NOMO-1 treated with dmso at 0.1 percent for 144 hours (cell line): ENCODE data around the gene KLHDC3.
A peak's percentile ranks its signal among the peaks of the same experiment; 100 is the strongest.
"Not testable (repeated sequence)": the region's sequence is repeated elsewhere in the genome, so short reads cannot be mapped to it uniquely, and the experiment has no call there.

ENCODE experiments used
- DNase-seq: peaks from one replicate; lab custom pipeline; 2025; ENCODE audit not compliant: unreplicated experiment; lab: John Stamatoyannopoulos, UW

KLHDC3 gene

DNA sequence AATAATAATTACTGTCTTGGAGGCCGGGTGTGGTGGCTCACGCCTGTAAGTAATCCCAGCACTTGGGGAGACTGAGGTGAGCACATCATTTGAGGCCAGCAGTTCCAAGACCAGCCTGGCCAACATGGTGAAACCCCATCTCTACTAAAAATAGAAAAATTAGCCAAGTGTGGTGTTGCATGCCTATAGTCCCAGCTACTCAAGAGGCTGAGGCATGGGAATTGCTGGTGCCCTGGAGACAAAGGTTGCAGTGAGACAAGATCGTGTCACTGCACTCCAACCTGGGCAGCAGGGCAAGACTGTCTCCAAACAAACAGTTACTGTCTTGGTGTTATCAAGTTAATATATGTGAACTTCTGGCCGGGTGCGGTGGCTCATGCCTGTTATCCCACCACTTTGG, 12.3 kb downstream of the KLHDC3 start:
- DNase-seq = no peak

DNA sequence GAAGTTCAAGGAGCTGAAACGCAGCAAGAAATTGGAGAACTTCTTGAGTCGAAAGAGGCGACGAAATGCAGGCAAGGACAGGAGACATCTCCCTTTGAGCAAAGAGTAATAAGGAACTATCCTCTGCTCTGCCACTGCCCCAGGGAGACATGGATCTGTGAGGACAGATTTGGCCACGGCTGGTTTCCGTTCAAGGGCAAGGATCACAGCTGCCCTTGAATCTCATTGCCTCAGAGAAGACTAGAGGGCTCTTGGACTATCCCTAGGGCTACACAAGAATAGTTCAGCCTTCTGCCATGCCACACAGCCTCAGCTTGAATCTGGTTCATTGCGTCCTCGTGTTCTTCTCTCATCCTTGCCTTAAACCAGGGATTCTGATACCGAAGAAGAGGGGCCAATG, 15.1 kb downstream of the KLHDC3 start:
- DNase-seq = no peak

DNA sequence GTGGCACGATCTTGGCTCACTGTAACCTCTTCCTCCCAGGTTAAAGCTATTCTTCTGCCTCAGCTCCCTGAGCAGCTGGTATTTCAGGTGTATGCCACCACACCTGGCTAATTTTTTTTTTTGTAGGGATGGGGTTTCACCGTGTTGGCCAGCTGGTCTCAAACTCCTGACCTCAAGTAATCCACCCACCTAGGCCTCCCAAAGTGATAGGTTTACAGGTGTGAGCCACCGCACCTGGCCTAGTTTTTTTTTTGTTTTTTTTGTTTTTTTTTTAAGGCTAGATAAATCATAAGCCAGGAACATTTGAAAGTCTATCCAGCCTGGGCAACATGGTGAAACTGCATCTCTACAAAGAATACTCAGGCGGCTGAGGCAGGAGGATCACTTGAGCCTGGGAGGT, 18.3 kb downstream of the KLHDC3 start:
- DNase-seq = no peak

DNA sequence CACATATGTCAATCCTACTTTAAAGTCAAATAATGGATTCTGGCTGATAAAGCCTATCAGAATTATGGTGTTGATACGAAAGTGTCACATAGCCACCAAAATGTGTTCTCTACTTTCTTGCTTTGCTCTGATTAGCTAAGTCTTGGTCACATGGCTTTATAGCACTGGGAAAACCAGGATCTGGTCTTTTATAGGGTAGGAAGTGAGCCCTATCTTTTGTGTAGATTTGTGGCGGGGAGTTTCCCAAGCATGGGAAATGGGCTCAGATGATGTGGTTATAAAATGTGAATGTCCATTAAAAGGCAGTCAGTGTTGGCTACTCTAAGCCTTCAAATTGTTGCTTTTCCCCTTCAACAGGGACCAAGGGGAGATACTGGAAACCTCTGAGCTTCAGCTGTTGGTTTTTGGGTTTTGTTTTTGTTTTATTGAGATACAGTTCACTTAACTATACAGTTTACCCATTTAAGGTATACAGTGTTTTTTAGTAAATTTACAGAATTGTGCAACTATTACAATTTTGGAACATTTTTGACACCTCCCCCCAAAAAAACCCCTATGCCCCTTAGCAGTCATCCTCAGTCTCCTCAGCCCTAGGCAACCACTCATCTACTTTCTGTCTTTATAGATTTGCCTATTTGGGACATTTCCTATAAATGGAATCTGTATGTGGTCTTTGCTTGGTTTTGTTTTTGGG, 19.6 kb downstream of the KLHDC3 start:
- DNase-seq = no peak

DNA sequence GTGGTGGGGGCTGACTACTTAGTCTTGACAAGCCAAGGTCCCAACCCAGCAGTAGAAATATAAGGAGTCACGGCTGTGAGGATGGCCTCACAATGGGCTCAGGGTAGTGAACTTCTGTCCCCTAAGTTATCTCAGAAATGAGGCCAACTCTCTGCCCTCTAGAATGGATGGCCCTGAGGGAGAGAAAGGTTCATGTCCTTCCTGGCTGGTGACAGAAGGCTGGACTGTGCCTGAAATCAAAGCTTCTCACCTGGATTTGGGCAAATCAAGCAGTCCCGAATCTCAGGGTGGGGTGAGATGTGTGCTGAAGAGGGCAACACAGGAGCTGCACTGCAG, 20.1 kb downstream of the KLHDC3 start:
- no peak for DNase-seq

DNA sequence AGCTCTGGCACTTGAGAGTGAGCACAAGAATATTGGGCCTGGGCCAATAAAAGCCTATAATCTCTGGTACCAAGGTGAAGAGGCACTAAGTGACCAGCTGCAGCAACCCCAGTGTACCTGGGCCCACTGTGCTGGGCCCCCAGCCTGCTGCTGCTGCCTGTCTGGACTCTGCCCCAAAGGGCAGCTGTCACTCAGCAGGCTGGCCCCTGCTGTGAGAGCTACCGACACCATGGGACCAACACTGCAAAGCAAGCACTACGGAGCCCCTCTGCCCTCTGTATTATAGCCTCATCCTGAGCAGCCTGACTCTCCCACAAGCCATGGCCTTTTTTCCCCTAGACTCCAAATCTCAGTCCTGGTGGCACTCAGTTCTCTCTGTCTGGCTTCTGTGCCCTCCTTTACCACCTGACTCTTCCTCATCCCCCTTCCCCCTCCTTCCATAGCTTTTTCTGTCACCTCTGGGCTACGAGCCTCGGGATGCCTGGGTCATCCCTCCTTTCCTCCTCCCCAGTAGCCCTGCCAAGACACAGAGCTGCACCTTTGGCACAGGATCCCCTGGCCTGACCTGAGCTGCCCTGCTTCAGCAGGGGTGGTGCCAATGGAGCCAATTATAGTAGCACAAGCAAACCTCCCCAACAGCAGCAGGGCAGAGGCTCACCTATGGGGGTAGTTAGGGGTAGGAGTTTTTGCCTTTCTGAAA, 21.6 kb downstream of the KLHDC3 start:
- DNase-seq = no peak

DNA sequence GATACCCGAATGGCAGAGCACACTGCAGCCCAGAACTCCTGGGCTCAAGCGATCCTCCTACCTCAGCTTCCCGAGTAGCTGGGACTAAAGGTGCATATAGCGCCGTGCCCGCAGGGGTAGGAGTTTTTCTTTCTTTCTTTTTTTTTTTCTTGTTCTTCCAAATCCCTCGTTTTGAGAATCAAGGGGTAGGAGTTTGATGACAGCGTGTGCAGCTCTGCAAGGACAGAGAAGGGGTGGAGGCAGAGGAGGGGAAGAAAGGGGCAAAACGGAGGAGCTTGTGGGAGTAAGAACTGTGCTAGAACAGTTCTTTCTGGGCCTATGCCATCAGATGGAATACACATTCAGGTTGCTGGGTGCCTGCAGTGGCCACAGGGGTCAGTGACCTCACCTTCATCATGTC, 22.7 kb downstream of the KLHDC3 start:
- DNase-seq = no peak

DNA sequence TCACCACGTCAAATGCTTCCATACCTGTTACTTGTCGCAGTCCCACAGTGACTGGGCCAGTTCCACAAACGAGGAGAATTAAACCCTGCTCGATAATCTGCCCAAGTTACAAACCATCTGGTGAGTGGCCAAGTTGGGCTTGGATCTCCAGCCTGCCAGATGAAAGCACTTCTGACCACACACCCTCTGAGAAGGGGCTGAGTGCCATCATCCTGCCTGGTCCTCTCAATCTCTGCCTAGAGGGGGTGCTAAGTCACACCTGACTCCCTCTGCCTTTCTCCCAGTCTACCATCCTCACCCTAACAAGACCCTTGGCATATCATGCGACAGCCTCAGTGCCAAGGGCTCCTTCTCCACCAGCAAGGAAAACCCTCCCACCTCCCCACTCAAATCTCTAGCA, 23.1 kb downstream of the KLHDC3 start:
- no peak for DNase-seq

DNA sequence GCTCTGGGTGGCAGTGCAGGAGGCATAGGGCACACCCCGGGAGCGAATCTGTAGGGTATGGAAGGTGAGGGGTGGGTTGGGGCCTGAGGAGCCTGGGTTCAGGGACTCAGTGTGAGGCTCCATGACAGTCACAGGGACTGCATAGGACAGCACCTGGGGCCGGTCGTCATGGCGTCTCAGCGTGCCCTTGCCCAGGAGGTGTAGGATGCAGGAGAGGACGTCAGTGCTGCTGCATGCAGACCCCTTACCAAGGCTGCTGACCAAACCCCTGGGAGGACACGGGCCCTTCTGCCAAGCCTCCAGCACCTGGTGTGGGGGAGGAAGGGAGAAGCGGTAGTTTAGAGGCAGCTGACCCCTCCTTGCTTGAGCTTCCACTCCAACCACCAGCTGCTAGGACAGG, 23.7 kb downstream of the KLHDC3 start:
- DNase-seq = no peak

DNA sequence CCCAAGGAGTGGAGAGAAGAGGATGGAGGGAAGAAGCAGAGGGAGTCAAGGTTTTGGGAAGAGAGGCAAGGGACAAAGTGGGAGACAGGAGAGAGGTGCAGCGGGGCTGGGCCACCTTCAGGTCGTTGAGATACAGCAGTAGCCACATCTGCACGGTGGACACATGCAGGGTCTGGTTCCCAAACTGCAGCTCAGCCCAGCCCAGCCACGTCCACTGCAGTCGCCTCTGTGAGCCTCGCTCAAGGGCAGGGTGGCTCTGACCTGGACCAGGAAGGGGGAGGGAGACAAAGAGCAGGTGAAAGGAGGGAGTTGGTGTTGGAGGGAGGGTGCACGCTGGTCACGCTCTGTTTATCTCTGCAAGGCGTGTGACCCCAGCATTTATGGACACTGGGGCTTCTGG, 24.7 kb downstream of the KLHDC3 start:
- no peak for DNase-seq

DNA sequence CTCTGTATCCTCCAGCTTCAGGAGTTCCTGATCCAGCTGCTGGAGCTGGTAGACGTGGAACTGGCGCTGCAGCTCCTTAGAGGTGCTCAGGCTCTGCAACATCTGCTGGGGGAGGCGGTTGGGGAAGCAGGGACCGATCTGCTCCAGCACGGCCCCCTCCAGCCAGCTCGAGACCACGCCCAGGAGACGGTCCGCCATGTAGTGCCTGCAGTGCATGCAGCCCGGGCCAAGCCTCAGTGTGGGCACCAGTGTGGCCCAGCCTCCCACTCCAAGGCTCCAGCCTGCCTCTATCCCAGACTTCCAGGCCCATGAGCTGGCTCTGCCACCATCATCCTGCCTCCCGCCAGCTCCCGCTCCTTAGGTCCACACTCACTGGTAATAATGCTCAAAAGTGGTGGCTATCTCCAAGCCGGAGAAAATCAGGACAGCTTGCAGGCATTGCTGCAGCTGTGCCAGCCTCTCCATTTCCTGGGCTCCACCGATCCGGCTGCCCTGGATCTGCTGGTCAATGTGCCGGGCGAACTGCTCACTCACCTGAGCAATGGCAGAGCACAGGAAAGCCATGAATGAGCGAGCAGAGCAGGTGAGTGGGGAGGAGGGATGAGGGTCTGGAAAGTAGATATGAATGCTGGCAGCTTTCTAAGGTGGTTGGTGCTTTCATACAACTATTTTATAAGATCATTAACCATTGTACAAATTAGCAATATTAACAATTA, 26.7 kb downstream of the KLHDC3 start:
- DNase-seq = no peak

DNA sequence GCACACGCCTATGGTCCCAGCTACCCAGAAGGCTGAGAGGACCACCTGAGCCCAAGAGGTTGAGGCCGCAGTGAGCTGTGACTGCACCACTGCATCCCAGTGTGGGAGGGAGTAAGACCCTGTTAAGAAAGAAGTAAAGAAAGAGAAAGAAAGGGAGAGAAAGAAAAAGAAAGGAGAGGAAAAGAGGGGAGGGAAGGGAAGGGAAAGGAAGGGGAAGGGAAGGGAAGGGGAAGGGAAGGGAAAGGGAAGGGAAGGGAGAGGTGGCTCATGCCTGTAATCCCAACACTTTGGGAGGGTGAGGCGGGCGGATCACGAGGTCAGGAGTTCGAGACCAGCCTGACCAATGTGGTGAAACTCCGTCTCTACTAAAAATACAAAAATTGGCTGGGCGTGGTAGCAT, 27.4 kb downstream of the KLHDC3 start:
- DNase-seq = not testable (repeated sequence)

DNA sequence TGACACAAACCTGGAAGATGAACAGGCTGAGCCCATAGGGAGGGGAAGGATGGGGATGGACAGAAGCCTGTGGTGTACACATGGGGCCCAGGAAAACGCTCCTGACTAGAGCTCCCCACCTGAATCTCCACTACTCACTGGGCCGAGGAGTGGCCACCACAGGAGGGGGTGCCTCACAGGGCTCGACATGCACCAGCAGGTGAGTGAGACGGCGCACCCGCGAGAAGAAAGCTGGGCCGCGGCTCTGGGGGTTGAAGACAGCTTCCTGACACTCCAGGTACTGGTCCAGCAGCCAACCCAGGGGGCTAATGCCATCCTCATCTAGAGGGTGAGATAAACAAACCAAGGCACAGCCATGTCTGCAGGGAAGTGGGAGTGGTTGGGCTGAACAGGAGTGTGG, 29.3 kb downstream of the KLHDC3 start:
- no peak for DNase-seq

DNA sequence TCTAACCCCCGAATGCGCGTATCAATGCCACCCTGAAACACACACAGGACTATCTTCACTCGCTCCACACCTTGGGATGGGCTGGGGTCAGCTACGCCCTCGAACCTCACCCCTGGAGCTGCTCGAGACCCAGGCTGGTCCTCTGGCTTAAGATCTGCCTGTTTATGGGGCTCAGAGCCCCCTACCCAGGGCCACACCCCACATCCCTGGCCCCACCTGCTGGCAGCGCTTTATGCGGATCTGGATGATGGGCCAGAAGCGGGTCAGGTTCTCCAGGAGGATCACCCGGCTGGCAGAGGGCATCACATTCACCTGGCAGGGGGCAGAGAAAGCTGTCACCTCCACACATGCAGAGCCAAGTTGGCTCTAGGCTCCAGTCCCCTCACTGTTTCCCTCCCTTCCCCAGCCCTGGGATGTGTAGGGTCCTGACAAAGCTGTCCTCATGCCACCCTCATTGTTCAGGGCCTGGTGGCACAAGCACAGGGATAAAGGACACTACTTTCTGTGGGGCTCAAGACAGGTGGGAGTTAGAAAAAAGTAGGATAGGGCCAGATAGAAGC, 31.4 kb downstream of the KLHDC3 start:
- DNase-seq = no peak

DNA sequence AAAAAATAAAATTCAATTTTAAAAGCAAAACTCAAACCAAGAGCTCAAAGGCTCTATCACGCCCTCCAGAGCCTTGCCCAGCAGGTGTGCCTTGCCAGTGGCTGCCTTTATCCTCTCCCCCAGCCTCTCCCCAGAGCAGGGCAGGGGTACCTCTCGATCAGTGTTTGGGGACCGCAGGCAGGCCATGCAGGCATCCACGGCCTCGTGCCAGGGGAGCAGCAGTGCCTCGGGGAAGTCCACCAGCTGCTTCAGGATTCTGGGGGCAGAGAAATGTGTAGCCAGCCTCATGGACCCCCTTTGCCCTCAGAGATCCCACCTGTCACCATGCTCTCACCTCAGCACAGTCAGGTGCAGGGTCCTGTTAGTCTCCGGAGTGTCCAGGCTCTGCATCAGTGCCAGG, 33.9 kb downstream of the KLHDC3 start:
- DNase-seq = no peak

DNA sequence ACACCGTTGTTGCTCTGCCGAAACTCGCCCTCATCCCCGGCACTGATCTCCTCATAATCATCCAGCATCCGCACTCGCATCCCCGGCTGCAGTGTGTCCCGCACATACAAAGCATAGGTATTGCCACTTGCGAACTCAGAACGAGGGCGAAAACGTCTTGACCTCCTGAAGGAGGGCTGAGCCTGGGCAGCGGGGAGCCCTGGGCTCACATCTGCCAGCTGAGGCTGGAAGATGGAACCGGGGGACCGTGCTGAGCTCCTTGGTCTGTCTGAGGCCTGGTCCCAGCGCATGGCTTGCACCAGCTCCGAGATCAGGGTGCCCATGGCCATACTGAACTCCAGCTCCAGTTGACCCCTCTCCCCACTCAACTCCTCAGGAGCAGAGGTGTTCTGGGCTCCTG, 36.9 kb downstream of the KLHDC3 start:
- DNase-seq = no peak

DNA sequence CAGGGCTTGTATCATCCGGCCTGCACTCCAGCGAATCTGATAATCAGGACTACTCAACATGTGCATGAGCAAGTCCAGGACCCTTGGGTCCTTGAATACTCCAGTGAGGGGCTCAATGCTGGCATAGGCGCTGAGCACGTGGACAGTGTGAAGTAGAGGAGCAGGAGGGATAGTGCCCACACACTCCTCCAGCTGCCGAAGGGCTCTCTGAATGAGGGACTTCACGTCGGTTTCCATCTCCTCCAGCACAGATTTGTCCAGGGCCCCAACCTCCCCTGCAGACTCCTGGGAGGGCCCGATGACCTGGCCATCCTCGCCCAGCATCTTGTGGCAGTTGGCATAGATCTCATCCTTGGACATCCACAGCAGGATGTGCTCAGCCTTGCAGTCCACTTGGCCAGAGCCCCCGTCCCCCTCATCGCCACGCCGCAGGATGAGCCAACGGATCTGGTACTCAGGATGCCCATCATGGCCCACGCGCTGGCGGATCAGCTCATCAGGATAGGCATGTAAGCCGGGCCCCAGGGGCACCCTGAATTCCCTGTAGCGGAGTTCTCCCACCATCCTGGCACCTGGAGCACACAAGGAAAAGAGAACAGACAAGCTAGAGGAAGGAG, 38.3 kb downstream of the KLHDC3 start:
- DNase-seq = no peak

DNA sequence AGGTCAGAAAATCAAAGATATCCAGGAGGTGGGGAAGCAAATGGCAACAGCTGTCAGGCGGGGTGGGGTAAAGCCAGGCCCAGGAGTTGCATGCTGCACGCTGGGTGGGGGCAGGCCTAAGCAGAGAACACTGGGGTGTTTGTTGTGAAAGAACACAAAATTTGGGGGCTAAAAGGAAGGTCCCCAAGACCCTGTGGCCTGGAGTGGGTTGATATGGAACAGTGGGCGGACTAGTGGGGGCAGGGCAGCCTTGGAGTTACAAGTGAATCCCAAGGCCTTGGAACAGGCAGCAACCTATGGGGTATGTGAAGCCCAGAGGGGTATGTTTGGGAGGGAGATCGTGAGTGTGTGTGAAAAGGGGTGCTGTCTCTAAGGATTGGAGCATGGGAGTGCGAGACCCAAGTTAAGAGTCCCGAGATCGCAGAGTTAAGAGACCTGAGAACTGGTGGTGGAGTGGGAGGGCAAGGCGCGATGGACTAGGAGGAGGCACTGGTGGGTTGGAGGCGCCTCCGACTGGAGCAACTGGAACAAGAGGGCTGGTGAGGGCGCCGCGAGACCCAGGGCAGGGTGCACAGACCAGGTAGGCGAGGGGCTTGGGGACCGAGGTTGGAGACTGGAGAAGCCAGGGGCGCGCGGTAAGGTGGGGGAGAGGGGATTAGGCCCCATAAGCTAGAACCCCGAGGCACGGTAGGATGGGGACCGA, 38.9 kb downstream of the KLHDC3 start:
- no peak for DNase-seq

DNA sequence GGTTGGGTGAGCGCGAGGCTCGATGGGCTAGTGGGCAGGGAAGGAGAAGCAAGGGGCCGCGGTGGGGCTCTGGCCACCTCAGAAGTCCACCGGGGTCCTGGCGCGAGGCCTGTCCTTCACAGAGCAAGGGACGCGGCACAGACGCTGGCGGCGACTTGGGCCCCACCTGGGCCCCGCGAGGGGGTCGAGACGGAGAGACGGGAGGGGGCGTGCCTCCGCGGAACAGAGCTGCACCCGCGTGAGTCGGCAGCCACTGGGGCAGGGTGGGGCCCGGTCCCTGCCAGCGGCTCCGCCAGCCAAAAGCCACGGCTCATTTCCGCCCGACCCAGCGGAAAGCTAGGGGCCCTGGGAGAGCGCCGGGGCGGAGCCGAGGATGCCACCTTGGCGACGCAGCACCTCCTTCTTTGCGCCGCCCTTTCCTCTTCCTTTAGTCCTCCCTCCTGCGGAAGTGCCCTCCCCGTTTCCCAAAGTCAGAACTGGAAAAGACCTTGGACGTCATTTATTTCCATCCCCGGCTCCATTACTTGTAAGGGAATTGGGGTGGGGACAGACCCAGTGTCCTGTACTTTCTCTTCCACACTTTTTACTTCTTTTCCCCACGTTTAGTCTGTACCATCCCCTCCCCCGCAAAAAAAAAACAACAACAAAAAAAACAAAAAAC, 39.6 kb downstream of the KLHDC3 start, which contains the start of gene CUL7:
Gene CUL7 (minus strand): TSS at position 307 of the 661 bp plus-strand sequence. CDS start 1,063 bp downstream, outside the sequence.
- DNase-seq = peak; percentile 91

DNA sequence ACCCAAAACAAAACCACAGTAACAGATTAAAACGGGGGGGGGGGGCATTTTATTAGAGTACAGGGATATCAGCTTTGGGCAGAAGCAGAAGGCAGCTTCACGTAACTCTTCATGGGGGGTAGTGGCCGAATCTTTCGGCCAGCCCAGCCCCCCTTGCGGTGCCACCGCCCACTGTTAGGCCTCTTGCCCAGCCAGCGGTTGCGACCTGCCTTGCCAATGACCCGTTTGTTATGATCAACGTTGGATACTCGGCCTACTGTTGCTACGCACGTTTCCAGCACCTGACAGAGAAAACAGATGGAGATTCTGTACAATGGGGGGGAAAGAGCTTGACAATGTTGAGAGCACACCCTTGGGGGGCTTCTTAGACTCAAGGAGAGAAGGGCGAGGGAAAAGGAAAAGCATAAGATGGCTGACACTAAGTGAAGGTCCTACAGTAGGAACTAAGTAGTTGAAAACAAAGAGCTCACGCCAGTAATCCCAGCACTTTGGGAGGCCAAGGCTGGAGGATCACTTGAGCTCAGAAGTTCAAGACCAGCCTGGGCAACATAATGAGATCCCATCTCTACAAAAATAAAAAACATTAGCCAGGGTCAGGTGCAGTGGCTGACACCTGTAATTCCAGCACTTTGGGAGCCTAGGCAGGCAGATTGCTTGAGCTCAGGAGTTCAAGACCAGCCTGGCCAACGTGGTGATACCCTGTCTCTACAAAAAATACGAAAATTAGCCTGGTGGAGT, 40.3 kb downstream of the KLHDC3 start:
- DNase-seq = no peak
